ENCODE results near the gene TSPAN16.
A peak's percentile ranks its signal among the peaks of the same experiment; 100 is the strongest.

TSPAN16 gene, protein sequence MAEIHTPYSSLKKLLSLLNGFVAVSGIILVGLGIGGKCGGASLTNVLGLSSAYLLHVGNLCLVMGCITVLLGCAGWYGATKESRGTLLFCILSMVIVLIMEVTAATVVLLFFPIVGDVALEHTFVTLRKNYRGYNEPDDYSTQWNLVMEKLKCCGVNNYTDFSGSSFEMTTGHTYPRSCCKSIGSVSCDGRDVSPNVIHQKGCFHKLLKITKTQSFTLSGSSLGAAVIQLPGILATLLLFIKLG

DNA sequence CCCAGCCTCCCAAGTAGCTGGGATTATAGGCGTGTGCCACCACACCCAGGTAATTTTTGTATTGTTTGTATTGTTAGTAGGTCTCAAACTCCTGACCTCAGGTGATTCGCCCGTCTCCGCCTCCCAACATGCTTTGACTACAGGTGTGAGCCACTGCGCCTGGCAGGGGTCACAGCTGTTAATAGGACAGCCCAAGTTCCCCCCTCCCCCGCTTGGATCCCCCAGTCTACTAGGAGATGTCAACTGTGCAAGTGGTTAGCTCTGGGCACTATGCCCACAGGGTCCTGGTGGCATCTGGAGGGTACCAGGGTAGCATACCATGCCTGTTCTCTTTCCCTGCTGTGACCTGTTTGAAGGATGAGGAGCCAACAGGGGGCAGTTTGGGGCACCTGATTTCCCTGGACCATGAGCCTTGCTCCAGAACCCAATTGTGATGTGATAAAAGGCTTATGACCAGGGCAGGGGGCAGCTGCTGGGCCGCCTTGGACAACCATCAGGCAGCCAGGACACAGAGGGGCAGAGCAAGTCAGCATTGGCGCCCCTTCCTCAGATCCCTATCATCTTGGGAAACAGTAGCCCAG lies at the start of gene TSPAN16:
TSS of gene TSPAN16 (plus strand) at position 496 of the 581 bp plus-strand sequence. CDS start 138 bp downstream, outside the sequence.
- no peak for DNase-seq

DNA sequence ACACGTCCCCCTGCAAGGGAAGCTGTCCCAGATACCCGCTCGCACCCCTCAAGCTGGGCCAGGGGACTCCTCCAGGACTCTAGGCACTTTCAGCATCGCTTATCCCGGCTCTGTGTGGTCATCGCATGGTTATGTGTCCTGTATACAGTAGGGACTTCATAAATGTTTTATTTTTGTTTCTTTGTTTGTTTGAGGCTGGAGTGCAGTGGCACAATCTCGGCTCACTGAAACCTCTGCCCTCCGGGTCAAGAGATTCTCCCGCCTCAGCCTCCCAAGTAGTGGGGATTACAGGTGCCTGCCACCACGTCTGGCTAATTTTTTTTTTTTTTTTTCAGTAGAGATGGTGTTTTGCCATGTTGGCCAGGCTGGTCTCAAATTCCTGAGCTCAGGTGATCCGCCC lies 49.0 kb upstream of the TSPAN16 start:
- no peak for DNase-seq

- DNase-seq, result no peak
Measured at GRCh38 chr19:11247391-11247790, 48.6 kb upstream of the TSPAN16 start.

GRCh38 chr19:11247934-11248333 lies 48.0 kb upstream of the TSPAN16 start:
- no peak for DNase-seq

GRCh38 chr19:11248852-11249251 lies 47.1 kb upstream of the TSPAN16 start:
- no peak for DNase-seq

DNA sequence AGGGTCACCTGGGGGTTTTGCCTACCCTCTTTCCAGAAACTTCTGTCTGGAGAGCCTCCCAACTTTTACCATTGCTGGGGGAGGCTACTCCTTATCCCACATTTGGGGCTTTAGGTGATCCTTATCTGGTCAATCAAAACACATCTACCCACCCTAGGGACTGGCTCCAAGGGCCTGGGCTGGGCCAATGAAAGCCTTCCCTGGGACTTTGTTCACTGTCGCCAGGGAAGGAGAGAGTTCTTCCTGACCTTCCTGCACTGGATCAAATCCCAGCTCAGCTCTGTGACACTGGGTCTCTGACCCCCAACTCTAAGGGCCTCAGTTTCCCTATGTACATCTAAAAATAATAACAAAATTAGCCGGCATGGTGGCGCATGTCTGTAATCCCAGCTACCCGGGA lies 44.7 kb upstream of the TSPAN16 start:
- DNase-seq, result no peak

- no peak for DNase-seq
Measured at GRCh38 chr19:11251650-11252314, 44.2 kb upstream of the TSPAN16 start.

DNA sequence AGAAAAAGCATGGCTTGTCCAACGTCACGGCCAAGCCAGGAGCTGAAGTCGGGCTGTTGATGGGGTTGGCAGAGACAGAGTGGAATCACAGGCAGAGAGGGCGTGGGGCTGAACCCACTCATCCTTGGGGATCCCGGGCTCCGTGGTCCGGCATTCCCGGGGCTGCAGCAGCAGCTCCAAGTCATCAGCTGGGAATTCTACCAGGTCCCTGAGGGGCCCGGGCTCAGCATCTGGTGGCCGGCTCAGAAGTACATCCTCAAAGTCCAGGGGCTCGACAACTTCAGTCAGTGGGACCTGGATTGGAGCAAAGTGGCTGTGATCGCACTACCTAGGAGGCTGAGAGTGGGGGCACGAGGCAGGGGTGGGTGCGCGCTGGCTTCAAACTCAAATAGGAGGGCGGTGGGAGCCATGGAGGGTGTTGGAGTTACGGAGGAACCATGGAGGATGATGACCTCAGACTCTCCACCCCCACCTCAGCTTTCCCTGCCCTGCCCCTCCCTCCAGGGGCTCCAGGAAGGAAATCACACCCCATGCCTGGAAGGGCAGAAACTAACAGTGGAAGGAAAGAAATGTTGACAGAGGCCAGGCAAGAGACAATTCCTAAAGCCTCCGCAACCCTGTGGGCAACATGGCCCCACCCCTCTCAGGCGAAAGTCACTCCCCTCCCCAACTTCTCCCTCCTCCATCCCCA lies 43.1 kb upstream of the TSPAN16 start:
- no peak for DNase-seq

DNA sequence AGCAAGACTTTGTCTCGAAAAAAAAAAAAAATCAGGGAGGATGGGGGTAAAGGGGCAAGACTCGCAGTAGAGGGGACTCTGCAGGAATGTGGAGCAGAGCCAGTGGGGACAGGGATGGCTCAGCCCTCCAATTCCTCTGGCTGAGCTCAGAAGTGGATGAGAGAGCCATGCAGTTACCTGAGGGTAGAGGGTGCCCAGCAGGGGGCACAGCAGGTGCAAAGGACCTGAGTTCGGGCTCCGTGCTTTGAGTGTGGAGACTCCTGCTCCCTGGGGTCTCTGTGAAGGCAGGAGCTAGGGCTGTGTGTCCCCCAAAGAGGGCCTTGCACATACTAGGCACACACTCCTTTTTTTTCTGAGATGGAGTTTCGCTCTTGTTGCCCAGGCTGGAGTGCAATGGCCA lies 41.3 kb upstream of the TSPAN16 start:
- DNase-seq, result no peak

GRCh38 chr19:11256189-11256588 lies 39.8 kb upstream of the TSPAN16 start:
- no peak for DNase-seq

GRCh38 chr19:11257846-11258380 lies 38.0 kb upstream of the TSPAN16 start:
- no peak for DNase-seq

GRCh38 chr19:11260996-11261395 lies 35.0 kb upstream of the TSPAN16 start:
- DNase-seq, result no peak

DNA sequence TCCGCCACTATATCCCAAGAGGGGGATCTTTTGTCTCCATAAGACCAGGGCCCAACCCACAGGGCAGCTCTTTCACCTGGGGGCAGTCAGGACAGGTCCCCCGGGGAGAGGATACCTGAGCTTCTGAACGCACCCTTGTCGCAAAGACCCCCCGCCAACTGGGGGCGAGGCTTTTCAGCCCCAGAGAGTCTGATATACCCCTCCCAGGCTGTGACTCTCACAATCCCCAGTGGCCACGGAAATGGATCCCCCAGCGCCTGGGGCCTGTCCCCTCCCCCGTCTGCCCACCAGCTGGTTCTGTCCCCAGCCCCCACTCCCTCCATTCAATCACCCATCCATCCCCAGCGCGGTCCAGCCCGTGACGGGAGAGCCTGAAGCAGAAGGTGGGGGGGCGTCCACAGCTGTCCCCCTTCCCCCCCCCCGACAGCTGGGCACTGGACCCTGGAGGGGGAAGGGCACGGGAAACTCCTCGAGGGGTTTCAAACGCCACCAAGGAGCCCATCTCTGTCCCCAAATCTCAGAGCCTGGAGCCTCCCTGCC lies 34.5 kb upstream of the TSPAN16 start:
- no peak for DNase-seq

- DNase-seq, result peak; percentile 10
Measured at GRCh38 chr19:11261971-11262839, 33.8 kb upstream of the TSPAN16 start, which contains the start of gene DOCK6. DOCK6 (minus strand) TSS chr19:11262524; CDS start chr19:11262440, 84 bp downstream.

- DNase-seq, result no peak
Measured at GRCh38 chr19:11263726-11264125, 32.2 kb upstream of the TSPAN16 start.

- DNase-seq, result no peak
Measured at GRCh38 chr19:11264452-11265176, 31.3 kb upstream of the TSPAN16 start.

- no peak for DNase-seq
Measured at GRCh38 chr19:11265177-11265784, 30.7 kb upstream of the TSPAN16 start.

GRCh38 chr19:11265785-11266236 lies 30.1 kb upstream of the TSPAN16 start:
- no peak for DNase-seq

- DNase-seq, result no peak
Measured at GRCh38 chr19:11267316-11268085, 28.5 kb upstream of the TSPAN16 start.

GRCh38 chr19:11268783-11269267 lies 27.1 kb upstream of the TSPAN16 start:
- no peak for DNase-seq
